ENCODE data around the gene SYNGR2.

SYNGR2 gene

GRCh38 chr17:78131172-78132083, 37.0 kb upstream of the SYNGR2 start:
- Histone ChIP-seq H3K27me3 (ENCODE audit: control insufficient read depth, insufficient read depth, low read length) (peaks cover 27% of the 10 kb centered on the region), H3K4me1 (ENCODE audit: control insufficient read depth, insufficient read depth, low read length) (peaks cover 48% of the 10 kb centered on the region), H3K9ac (ENCODE audit: low read length) (no peak overlapping the region), H3K4me3 (ENCODE audit: low read depth, low read length) (peak overlapping the region; percentile 43), H3K9me3 (ENCODE audit: control insufficient read depth, insufficient read depth, low read depth, low read length) (no peaks in the 10 kb centered on the region), H3K36me3 (ENCODE audit: control insufficient read depth, insufficient read depth, low read length) (no peaks in the 10 kb centered on the region; the same call in 1 of the 2 replicates), H3K27ac (ENCODE audit: low read depth, low read length) (no peak overlapping the region)

- H3K36me3 ChIP-seq (ENCODE audit: control insufficient read depth, insufficient read depth, low read length), result no peaks in the 10 kb centered on the region
- H3K27me3 ChIP-seq (ENCODE audit: control insufficient read depth, insufficient read depth, low read length), result peaks cover 27% of the 10 kb centered on the region
- H3K9ac ChIP-seq (ENCODE audit: low read length), result no peak overlapping the region
- H3K27ac ChIP-seq (ENCODE audit: low read depth, low read length), result no peak overlapping the region
- peak overlapping the region; percentile 43 for H3K4me3 ChIP-seq (ENCODE audit: low read depth, low read length)
- no peaks in the 10 kb centered on the region for H3K9me3 ChIP-seq (ENCODE audit: control insufficient read depth, insufficient read depth, low read depth, low read length)
- peaks cover 40% of the 10 kb centered on the region for H3K4me1 ChIP-seq (ENCODE audit: control insufficient read depth, insufficient read depth, low read length)
Observed at GRCh38 chr17:78132084-78132676, 36.2 kb upstream of the SYNGR2 start.

- H3K36me3 ChIP-seq (ENCODE audit: control insufficient read depth, insufficient read depth, low read length), result no peaks in the 10 kb centered on the region
- no peak overlapping the region for H3K4me3 ChIP-seq (ENCODE audit: low read depth, low read length)
- H3K27ac ChIP-seq (ENCODE audit: low read depth, low read length), result no peak overlapping the region
- no peaks in the 10 kb centered on the region for H3K9me3 ChIP-seq (ENCODE audit: control insufficient read depth, insufficient read depth, low read depth, low read length)
- H3K27me3 ChIP-seq (ENCODE audit: control insufficient read depth, insufficient read depth, low read length), result peaks cover 27% of the 10 kb centered on the region
- no peak overlapping the region for H3K9ac ChIP-seq (ENCODE audit: low read length)
- peaks cover 42% of the 10 kb centered on the region for H3K4me1 ChIP-seq (ENCODE audit: control insufficient read depth, insufficient read depth, low read length)
Observed at GRCh38 chr17:78132767-78133178, 35.6 kb upstream of the SYNGR2 start.

- Histone ChIP-seq H3K9me3 (ENCODE audit: control insufficient read depth, insufficient read depth, low read depth, low read length) (no peaks in the 10 kb centered on the region), H3K27ac (ENCODE audit: low read depth, low read length) (no peak overlapping the region), H3K36me3 (ENCODE audit: control insufficient read depth, insufficient read depth, low read length) (no peaks in the 10 kb centered on the region), H3K9ac (ENCODE audit: low read length) (no peak overlapping the region), H3K4me1 (ENCODE audit: control insufficient read depth, insufficient read depth, low read length) (peaks cover 43% of the 10 kb centered on the region), H3K4me3 (ENCODE audit: low read depth, low read length) (no peak overlapping the region), H3K27me3 (ENCODE audit: control insufficient read depth, insufficient read depth, low read length) (peaks cover 27% of the 10 kb centered on the region)
Observed at GRCh38 chr17:78133179-78133951, 35.0 kb upstream of the SYNGR2 start.

- Histone ChIP-seq H3K9me3 (ENCODE audit: control insufficient read depth, insufficient read depth, low read depth, low read length) (no peaks in the 10 kb centered on the region), H3K27me3 (ENCODE audit: control insufficient read depth, insufficient read depth, low read length) (peaks cover 27% of the 10 kb centered on the region), H3K36me3 (ENCODE audit: control insufficient read depth, insufficient read depth, low read length) (no peaks in the 10 kb centered on the region), H3K27ac (ENCODE audit: low read depth, low read length) (no peak overlapping the region), H3K4me1 (ENCODE audit: control insufficient read depth, insufficient read depth, low read length) (peaks cover 46% of the 10 kb centered on the region), H3K4me3 (ENCODE audit: low read depth, low read length) (no peak overlapping the region), H3K9ac (ENCODE audit: low read length) (no peak overlapping the region)
Observed at GRCh38 chr17:78133971-78134898, 34.1 kb upstream of the SYNGR2 start.

- Histone ChIP-seq H3K27me3 (ENCODE audit: control insufficient read depth, insufficient read depth, low read length) (peaks cover 27% of the 10 kb centered on the region), H3K4me1 (ENCODE audit: control insufficient read depth, insufficient read depth, low read length) (peaks cover 41% of the 10 kb centered on the region), H3K27ac (ENCODE audit: low read depth, low read length) (no peak overlapping the region), H3K9me3 (ENCODE audit: control insufficient read depth, insufficient read depth, low read depth, low read length) (no peaks in the 10 kb centered on the region), H3K9ac (ENCODE audit: low read length) (no peak overlapping the region), H3K36me3 (ENCODE audit: control insufficient read depth, insufficient read depth, low read length) (no peaks in the 10 kb centered on the region), H3K4me3 (ENCODE audit: low read depth, low read length) (no peak overlapping the region)
Observed at GRCh38 chr17:78134899-78135385, 33.4 kb upstream of the SYNGR2 start.

GRCh38 chr17:78135858-78136500, 32.4 kb upstream of the SYNGR2 start:
- peaks cover 37% of the 10 kb centered on the region for H3K4me1 ChIP-seq (ENCODE audit: control insufficient read depth, insufficient read depth, low read length)
- no peak overlapping the region for H3K4me3 ChIP-seq (ENCODE audit: low read depth, low read length)
- H3K36me3 ChIP-seq (ENCODE audit: control insufficient read depth, insufficient read depth, low read length), result no peaks in the 10 kb centered on the region
- no peak overlapping the region for H3K9ac ChIP-seq (ENCODE audit: low read length)
- peaks cover 25% of the 10 kb centered on the region for H3K27me3 ChIP-seq (ENCODE audit: control insufficient read depth, insufficient read depth, low read length)
- H3K27ac ChIP-seq (ENCODE audit: low read depth, low read length), result no peak overlapping the region
- H3K9me3 ChIP-seq (ENCODE audit: control insufficient read depth, insufficient read depth, low read depth, low read length), result no peaks in the 10 kb centered on the region

DNA sequence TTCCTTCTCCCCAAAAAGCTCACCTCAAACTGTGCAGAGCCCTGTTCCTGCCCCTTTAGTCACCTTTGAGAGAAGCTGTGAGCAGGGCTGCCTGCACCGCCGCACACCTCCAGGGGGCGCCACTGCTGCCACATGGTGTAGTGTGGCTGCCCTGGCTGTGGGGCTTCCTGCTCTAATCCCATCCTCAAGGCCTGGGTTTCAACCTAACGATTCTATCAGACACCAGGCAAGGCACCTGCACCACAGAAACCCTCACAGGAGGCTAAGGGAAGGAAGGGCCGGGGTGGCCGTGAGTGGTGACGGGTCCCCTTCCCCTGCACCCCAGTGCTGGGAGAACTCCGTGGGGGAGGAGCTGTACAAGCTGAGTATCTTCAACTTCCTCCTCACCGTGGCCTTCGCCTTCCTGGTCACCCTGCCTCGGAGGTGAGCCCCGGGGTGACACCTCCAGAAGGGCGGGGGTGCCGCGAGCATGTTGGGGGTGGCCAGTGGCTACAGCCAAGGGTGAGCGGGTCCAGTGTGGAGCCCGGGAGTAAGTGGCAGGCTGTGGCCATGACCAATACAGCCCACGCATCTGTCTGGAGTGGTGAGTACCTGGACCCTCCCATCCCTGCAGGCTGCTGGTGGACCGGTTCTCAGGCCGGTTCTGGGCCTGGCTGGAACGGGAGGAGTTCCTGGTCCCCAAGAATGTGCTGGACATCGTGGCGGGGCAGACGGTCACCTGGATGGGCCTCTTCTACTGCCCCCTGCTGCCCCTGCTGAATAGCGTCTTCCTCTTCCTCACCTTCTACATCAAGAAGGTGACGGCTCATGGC, 30.8 kb upstream of the SYNGR2 start:
- no peaks in the 10 kb centered on the region for H3K36me3 ChIP-seq (ENCODE audit: control insufficient read depth, insufficient read depth, low read length)

GRCh38 chr17:78138204-78139060, 29.9 kb upstream of the SYNGR2 start:
- Histone ChIP-seq H3K9me3 (ENCODE audit: control insufficient read depth, insufficient read depth, low read depth, low read length) (no peaks in the 10 kb centered on the region), H3K27me3 (ENCODE audit: control insufficient read depth, insufficient read depth, low read length) (peaks cover 7% of the 10 kb centered on the region), H3K4me3 (ENCODE audit: low read depth, low read length) (no peak overlapping the region), H3K36me3 (ENCODE audit: control insufficient read depth, insufficient read depth, low read length) (no peaks in the 10 kb centered on the region), H3K9ac (ENCODE audit: low read length) (no peak overlapping the region), H3K4me1 (ENCODE audit: control insufficient read depth, insufficient read depth, low read length) (peaks cover 26% of the 10 kb centered on the region), H3K27ac (ENCODE audit: low read depth, low read length) (no peak overlapping the region)

More for the DNA sequence above, 30.8 kb upstream of the SYNGR2 start:
- H3K4me3 ChIP-seq (ENCODE audit: low read depth, low read length), result no peak overlapping the region
- H3K9me3 ChIP-seq (ENCODE audit: control insufficient read depth, insufficient read depth, low read depth, low read length), result no peaks in the 10 kb centered on the region
- H3K27ac ChIP-seq (ENCODE audit: low read depth, low read length), result no peak overlapping the region
- H3K9ac ChIP-seq (ENCODE audit: low read length), result no peak overlapping the region
- peaks cover 15% of the 10 kb centered on the region for H3K27me3 ChIP-seq (ENCODE audit: control insufficient read depth, insufficient read depth, low read length)
- peaks cover 33% of the 10 kb centered on the region for H3K4me1 ChIP-seq (ENCODE audit: control insufficient read depth, insufficient read depth, low read length)

Data from HUES6 (cell line).